GM18511 (cell line): ENCODE measurements around the gene GDF15.
A peak's percentile ranks its signal among the peaks of the same experiment; 100 is the strongest.

ENCODE experiments used
- ATAC-seq: cut with Tn5 transposase; IDR thresholded peaks from one replicate; pipeline ENCODE4 v1.9.1; 2021; ENCODE audit warnings: mild to moderate bottlenecking, moderate library complexity; ENCODE audit not compliant: unreplicated experiment

GDF15 gene

DNA sequence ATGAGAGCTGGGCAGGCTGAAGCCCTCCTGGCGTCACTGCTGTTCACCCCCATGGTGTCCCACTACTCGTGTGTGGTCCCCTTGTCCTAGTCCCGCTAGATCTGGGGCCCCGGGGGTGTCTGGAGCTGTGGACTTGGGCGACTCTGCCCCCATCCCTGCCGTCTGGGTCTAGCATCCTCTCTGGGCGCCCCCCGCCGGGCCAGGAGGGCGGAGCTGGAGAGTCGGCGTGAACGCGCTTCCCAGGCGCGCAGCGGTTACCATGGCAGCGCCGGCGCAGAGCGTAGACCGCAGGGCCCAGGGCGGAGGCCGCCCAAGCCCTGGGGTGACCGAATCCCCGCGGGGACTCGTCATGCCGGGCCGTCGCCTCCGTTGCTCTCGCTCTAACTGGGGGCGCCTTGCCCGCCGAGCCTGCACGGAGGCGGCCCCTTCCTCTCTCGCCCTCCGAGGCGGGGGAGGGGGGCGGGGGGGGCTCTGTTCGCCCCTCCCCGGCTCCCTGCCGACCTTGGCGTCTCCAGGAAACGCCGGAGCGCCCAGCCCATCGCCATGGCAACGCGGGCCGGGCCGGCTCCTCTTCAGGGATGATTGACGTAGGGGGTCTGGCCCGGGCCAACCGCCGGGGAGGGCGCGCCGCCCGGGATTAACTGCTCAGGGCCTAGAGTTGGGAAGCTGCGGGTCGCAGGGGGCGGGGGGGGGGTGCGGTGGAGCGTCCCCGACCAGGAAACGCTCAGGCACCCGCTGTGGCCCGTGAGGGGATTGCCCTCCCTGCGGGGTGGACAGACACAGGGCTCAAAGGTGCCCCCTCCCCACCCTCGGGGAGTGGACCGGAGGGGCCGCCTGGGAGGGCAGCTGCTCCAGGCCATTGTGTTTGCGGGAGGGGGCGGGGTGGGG lies 43.1 kb downstream of the GDF15 start:
- peak; percentile 71 for ATAC-seq

DNA sequence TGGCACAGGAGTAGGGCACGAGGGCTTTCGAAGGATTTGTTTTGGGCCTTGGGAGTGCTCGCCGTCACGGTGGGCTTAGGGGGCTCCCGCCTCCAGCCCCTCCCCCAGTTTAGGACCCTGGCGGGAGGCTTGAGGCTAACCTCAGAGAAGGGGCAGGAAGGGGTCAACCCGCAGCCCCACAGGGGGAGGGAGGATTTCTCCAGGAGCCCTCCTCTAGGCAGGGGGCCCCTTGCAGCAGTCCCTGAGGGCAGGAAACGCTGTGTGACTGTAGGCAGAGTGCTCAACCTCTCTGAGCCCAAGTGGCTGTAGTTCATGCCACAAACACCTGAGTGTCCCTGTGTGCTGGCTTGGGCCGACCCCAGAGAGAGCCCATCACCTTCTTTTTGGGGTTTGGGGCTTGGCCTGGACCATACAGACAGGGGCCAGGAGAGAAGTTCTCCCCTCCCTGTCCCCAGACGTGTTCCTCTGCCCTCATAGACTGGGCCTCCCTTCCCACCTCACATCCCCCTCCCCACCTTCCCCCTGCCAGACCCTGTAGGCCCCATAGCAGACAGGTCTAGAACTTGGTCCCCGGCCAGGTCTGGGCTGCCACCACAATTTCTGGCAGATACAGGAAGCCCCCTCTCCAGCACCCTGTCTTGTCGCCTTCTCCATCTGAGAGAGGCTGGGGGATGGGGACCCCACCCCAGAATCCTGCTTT lies 43.9 kb downstream of the GDF15 start:
- no peak for ATAC-seq

DNA sequence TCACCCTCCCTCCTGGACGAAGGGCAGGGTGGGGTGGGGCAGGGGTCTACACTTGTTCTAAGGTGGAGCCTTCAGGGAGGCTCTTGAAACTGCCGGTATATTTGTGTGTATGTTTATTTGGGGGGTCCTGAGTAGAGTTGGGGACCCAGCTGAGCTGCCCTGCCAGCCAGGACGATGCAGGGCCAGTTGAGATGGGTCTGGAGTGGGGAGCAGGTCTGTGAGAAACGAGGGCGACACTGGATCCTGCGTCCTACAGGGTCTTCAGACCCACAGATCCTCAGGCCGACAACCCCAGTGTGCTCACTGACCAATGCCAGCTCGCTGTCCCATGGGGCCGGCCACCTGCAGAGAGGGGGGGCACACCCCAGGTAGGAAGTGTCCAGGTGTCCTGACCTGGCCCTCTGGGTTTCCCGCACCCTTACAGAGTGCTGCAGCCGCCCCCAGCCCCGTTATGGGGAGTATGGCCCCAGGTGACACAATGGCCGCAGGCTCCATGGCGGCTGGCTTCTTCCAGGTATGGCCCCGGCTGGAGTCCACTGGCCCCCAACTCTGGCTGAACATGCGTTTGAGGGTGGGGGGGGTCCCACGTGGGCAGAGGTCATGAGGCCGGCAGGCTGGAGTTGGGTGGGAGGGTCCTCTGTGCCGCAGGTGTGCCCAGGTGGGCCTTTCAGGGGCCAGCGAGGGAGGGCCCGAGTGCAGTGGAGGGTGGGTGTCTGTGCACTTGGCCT lies 44.6 kb downstream of the GDF15 start:
- no peak for ATAC-seq

DNA sequence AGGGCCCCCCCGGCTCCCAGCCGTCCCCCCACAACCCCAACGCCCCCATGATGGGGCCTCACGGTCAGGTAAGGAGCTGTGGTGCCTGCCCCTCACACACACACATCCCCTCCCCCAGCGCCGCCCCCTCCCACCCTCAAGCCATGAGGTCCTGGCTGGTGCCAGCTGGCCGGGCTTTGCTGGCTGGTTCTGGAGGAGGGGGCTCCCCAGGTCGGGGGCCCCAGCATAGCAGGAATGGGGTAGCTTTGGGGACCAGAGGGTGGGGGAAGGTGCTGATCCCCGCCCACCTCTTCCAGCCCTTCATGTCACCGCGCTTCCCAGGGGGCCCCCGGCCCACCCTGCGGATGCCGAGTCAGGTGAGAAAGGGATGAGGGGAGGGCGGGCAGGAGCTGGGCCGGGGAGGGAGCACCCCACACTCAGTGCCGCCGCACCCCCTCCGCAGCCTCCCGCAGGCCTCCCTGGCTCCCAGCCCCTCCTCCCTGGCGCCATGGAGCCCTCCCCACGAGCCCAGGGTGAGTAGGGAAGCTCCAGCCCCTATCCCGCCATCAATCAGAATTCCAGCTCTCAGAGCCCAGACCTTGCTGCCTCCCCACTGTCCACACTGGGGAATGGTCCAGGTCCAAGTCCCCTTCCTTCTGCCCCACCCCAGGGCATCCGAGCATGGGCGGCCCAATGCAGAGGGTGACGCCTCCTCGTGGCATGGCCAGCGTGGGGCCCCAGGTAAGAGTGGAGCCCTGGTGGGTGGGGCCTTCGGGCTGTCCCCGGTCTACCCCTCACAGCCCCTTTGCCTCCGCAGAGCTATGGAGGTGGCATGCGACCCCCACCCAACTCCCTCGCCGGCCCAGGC lies 45.6 kb downstream of the GDF15 start:
- no peak for ATAC-seq

DNA sequence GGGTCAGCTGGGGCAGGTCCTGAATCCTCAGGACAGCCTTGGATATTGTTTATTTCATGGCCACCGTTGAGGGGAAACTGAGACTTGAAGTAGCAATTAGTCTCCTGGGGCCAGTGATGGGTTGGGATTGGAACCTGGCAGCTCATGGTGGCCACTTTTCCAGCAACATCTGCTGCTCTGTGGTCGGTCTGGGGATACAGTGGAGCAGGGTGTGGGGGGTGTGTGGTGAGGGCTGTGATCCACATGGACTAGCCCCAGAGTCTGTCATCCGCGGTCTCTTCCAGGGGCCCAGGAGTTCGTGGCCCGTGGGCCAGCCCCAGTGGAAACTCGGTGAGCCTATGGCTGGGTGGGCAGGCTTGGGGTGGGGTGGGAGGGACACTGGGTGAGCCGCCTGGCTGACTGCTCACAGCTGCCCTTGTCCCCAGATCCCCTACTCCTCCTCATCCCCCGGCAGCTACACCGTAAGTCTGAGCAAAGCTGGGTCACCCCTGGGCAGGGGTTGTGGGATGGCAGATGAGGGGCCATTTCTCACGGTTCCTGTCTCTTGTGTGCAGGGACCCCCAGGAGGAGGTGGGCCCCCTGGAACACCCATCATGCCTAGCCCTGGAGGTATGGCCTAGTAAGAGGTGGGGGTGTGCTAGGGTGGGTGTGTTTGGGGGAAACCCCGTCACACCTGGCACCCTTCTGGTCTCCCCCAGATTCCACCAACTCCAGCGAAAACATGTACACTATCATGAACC lies 46.5 kb downstream of the GDF15 start:
- ATAC-seq = no peak

DNA sequence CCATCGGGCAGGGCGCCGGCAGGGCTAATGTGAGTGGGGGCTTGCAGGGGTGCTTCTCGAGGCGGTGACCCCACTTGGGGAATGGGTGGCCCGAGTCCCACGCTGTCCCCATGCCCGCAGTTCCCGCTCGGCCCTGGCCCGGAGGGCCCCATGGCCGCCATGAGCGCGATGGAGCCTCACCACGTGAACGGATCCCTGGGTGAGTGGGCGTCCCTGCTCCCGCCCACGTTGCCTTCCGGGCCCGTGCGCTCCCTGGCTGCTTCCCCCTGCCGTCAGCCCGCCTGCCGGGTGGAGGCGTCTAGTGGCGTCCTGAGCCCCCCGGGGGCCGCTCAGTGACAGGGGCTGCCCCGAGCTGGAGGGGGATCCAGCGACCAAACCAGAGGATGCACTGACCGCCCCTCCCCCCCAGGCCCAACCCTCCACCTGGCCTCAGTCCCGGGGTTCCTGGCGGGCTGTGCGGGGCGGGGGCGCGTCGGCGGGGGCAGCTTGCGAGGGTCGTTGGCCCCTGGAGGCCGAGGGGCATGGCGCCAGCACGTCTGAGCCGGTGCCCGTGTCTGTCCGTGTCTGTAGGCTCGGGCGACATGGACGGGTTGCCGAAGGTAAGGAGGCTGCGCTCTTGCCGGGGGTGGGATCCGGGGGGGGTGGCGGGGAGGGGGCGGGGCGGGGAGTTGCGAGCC lies 47.2 kb downstream of the GDF15 start:
- no peak for ATAC-seq

DNA sequence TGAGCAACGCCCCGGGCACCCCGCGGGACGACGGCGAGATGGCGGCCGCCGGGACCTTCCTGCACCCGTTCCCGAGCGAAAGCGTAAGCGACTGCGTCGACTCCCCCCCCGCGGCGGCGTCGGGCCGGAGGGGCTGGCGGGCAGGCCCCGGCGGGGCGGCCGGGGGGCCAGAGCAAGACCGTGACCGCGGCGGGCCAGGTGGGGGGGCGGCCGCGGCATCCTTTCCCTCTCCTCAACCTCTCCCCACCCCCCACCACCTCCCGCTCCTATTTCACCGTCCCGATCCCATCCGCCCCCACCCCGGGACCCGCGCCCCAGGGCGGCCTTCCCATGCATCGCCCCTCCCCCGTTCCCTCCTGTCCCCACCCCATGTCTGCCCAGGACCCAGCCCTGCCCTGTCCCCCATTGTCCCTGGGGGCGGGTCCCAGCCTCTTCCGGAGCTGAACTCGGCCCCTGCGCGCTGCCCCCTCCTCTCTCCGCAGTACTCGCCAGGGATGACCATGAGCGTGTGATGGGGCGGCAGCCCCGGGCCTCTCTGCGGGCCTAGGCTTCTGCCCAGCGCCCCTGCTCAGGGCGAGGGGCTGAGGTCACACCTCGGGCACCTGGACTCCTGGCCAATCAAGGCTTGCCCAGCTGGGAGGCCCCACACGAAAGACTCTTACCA lies 47.9 kb downstream of the GDF15 start:
- no peak for ATAC-seq

DNA sequence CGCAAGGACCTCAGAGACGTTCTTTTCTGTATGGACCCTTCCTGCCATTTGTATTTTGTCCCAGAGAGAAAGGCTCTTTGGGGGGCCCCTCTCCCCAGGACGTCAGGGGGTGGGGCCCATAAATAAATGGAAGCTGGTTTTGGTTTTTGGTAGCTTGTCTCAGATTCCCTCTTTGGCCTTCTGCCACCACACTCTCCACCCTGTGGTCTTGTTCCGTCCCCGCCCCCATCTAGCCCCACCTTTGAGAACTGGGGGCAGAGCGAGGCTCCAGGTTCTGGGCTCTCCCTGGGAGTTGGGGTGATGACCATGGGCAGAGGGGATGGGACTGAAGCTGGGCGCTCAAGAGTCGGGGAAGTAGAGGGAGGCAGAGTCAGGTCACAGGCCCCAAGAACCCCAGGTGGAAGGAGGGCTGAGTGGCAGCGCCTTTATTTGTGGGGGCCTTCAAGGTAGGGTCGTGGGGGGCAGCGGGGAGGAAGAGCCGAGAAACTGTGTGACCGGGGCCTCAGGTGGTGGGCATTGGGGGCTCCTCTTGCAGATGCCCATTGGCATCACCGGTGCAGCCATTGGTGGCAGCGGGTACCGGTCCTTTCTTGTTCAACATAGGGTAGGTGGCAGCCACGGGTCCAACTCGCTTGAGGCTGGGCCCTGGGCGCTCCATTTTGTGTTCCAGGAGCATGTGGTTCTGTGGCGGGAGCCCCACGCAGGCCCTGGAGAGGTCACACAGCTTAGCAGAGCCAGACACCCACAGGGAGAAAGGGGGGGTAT lies 48.6 kb downstream of the GDF15 start:
- ATAC-seq = no peak

DNA sequence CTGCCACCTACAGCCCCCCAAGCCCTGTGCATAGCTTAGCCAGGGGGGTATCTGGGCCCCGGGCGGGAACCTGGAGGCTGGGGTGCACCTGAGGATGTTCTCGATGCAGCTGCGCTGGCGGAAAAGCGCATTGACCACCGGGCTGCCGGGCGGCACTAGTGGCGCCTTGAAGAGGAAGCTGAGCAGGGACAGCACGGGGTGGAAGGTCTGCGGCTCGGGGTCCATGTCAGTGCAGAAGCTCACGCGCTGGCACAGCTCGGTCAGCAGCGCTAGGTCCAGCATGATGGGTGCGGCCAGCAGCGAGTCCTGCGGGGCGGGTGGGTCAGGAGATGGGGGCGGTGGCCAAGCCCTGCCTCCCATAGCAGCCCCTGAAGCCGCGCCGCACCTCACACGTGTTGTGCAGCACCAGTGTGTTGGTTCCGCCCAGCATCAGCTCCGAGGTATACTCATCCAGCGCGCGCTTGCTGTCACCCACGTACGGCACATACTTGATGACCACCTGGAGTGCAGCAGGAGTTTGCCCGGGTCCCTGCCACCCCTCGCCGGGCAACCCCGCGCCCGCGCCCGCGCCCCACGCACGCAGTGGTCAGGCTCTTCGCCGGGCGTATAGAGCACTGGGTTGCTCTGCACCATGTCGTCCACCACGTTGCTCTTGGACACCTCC lies 49.4 kb downstream of the GDF15 start:
- no peak for ATAC-seq

DNA sequence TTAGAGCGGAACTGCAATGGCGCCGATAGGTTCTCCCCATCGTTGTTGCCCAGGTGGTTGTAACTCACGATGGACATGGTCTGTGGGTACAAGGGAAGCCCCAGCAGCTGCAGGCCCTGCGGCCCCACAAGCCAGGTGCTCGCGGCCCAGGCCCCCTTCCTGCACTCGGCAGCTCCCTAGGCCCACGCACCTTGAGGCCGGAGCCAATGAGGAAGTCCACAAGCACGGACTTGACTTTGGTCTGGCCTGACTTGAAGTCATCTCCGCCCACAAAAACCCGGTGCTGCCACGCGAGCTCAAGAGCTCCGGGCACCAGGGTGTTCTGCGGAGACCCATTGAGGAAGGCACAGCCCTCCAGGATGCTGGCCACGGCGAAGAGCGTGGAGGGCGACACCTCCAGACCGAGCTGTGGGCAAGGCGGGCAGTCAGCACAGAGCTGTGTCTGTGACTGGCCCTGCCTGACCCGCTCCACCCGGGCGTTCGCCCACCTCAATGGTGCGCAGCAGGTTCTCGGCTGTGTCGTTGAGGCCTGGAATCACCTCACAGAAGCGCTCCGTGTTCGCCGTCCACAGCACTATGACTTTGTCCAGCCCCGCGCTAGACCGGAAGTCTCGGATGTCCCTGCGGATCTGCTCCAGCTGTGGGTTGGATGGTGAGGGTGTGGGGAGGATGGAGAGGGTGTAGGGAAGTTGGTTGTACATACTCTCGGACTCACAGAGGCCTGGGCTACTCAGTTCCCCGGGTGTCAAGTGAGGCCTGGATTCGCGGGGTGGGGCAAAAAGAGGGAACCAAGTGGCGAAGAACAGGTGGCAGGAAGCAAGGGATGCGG lies 50.1 kb downstream of the GDF15 start:
- ATAC-seq = no peak

DNA sequence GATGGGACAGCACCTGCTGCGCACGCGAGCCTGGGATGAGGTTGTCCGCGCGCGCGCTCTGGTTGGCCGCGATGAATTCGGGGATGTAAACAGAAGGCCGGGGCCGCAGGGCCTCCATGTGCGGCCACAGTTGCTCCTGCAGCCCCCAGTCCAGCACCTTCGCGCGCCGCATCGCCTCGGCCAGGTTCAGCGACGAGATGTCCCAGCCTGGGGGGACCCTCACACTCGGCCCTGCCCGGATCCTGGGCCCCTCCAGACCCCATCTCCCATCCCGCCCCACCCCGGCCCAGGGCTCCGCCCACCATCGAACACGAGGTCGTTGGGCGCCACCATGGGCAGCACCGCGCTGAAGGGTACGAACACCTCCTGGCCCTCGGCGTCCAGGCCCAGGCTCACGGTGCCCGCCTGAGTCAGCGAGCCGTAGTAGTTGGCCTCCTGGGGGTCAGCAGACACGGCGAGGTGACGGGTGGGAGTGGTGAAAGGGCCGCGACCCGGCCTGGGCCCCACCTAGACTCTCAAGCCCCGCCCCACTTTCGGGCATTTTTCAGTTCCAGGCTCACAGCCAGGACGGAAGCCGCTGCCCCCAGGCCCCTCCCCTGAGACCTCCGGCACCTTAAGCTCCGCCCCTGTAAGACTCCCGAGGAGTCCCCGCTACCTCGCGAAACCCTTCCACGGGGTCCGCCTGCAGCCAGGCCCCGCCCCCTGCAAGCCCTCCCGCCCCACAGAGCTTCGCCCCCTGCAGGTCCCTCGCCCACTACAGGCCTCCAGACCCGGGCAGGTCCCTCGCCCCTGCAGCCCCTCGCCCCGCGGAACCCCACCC lies 50.9 kb downstream of the GDF15 start:
- ATAC-seq = peak; percentile 61

DNA sequence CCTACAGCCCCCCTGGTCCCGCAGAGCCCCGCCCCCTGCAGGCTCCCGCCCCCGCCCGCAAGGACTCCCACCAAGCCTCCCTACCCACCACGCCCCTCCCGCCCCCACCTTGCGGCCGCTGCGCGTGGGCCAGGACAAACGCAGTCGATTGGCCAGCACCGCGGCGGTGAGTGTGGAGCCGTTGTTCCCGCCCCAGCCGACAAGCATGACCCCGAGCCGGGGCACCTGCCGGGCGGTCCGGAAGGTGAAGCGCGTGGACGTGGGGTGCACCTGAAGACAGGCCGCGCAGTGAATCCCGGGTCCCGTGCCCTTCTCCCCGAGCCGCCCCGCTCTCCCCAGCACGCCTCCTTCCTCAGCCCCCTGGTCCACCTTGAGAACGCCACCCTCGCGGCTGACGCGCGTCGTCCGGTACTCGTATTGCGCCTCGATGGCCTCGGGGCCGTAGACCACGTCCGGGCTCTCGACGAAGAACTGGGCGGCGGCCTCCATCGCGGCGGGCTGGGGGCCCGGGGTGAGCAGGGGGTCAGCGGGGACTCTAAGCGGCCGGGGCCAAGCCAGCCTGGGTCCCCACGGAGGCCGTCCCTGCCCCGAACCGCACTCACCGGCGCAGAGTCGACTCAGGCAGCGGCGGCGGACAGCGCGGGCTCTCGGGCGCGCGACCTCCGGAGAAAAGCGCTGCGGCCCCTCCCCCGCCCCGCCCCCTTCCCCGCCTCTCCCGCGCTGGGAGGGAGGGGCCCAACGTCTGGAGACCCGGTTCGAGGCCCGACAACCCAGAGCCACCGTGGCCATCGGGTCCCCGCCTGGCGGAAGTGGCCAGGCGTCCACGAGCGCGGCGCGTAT lies 51.8 kb downstream of the GDF15 start, which contains the start of gene ISYNA1:
ISYNA1 (minus strand) TSS at position 643 of the 840 bp plus-strand sequence; CDS start at position 489, 154 bp downstream.
- ATAC-seq = peak; percentile 15

DNA sequence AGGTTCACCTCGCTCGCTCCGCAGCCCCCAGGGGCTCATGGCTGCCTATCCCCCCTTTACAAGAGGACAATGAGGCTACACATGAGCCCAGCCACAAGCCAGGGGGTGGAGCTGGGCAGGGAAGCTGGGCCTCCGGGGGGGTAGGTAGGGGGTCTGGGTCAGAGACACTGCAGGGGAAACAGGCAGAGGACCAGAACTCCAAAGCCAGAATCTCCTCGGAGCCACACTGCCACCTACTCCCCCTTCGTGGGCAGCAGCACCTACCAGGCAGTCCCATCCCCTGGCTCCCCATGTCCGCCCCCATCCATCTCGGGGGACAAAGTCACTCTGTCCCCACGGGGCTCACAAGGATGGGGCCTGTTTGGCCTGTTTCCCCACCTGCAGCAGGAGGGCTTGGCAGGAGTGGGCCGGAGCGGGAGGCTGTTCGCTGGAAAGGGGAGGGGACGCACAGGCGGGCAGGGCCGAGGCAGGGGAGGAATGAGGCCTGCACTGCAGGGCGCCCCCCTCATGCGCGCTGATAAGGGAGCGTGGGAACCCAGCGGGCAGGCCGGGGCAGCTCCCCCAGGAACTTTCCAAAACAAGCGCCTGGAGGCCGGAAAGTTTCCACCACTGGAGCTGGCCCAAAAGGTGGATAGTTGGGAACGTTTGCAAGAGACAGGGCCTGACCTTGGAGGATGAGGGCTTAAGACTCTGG lies 52.5 kb downstream of the GDF15 start:
- no peak for ATAC-seq
